H9 (cell line): ENCODE measurements around the gene KIAA1549. TPM values are rescaled to one million over a fixed set of nuclear protein-coding genes. Genes with fewer than 3 reads are reported as not detected.

Experiments used
- DNase-seq: peaks from one replicate; pipeline ENCODE4 v3.0.0-alpha.2; 2017
- H2AFZ ChIP-seq: one replicate; pipeline ENCODE4 v1.6.1; 2013; ENCODE audit warnings: mild to moderate bottlenecking, low read length, control low read depth, moderate library complexity
- H2AK5ac ChIP-seq: 2 replicates; pipeline ENCODE4 v1.6.1; 2013; ENCODE audit warnings: low read length, control low read depth, mixed read lengths; ENCODE audit not compliant: insufficient read length
- H2BK120ac ChIP-seq: one replicate; pipeline ENCODE4 v1.6.1; 2013; ENCODE audit warnings: low read depth, mild to moderate bottlenecking, low read length, control low read depth, inconsistent platforms; ENCODE audit not compliant: poor library complexity, severe bottlenecking
- H2BK12ac ChIP-seq: 2 replicates; pipeline ENCODE4 v1.6.1; 2013; ENCODE audit warnings: low read length, control low read depth, mixed read lengths, low read depth; ENCODE audit not compliant: insufficient read length
- H2BK15ac ChIP-seq: 2 replicates; pipeline ENCODE4 v1.6.1; 2013; ENCODE audit warnings: low read depth, low read length, control low read depth
- H2BK20ac ChIP-seq: one replicate; pipeline ENCODE4 v1.6.1; 2013; ENCODE audit warnings: low read depth, mild to moderate bottlenecking, low read length, control low read depth, inconsistent platforms; ENCODE audit not compliant: poor library complexity, severe bottlenecking
- H2BK5ac ChIP-seq: 2 replicates; pipeline ENCODE4 v1.6.1; 2013; ENCODE audit warnings: low read length, control low read depth, mixed read lengths; ENCODE audit not compliant: insufficient read length
- H3K14ac ChIP-seq: 2 replicates; pipeline ENCODE4 v1.6.1; 2013; ENCODE audit warnings: low read length, control low read depth; ENCODE audit not compliant: insufficient read depth
- H3K18ac ChIP-seq: 2 replicates; pipeline ENCODE4 v1.6.1; 2013; ENCODE audit warnings: low read depth, mild to moderate bottlenecking, mixed read lengths, low read length, control low read depth; ENCODE audit not compliant: insufficient read length
- H3K23ac ChIP-seq: 2 replicates; pipeline ENCODE4 v1.6.1; 2013; ENCODE audit warnings: low read length, control low read depth, mixed read lengths, low read depth; ENCODE audit not compliant: insufficient read length
- H3K23me2 ChIP-seq: 2 replicates; pipeline ENCODE4 v1.6.1; 2013; ENCODE audit warnings: low read depth, mild to moderate bottlenecking, mixed read lengths, low read length, control low read depth; ENCODE audit not compliant: insufficient read length, poor library complexity, severe bottlenecking
- H3K27ac ChIP-seq: 2 replicates; pipeline ENCODE4 v1.5.1; 2013; ENCODE audit warnings: low read length, control low read depth, mixed read lengths, low read depth; ENCODE audit not compliant: insufficient read length
- H3K27me3 ChIP-seq: 2 replicates; pipeline ENCODE4 v1.6.1; 2013; ENCODE audit warnings: low read length, control low read depth, inconsistent platforms; ENCODE audit not compliant: insufficient read depth
- H3K4ac ChIP-seq: 2 replicates; pipeline ENCODE4 v1.6.1; 2013; ENCODE audit warnings: low read depth, mild to moderate bottlenecking, control low read depth, inconsistent platforms, low read length, moderate library complexity
- H3K4me1 ChIP-seq: 2 replicates; pipeline ENCODE4 v1.6.1; 2013; ENCODE audit warnings: low read length, control low read depth, inconsistent platforms; ENCODE audit not compliant: insufficient read depth
- H3K4me2 ChIP-seq: 2 replicates; pipeline ENCODE4 v1.6.1; 2013; ENCODE audit warnings: low read length, control low read depth, mixed read lengths; ENCODE audit not compliant: insufficient read length, insufficient read depth
- H3K56ac ChIP-seq: 2 replicates; pipeline ENCODE4 v1.6.1; 2013; ENCODE audit warnings: low read depth, mild to moderate bottlenecking, mixed read lengths, low read length, control low read depth; ENCODE audit not compliant: insufficient read length
- H3K79me1 ChIP-seq: 2 replicates; pipeline ENCODE4 v1.6.1; 2013; ENCODE audit warnings: low read depth, mild to moderate bottlenecking, moderate library complexity, low read length, control low read depth, inconsistent platforms; ENCODE audit not compliant: insufficient read depth, poor library complexity, severe bottlenecking
- H3K79me2 ChIP-seq: 2 replicates; pipeline ENCODE4 v1.6.1; 2013; ENCODE audit warnings: low read length, control low read depth, inconsistent platforms; ENCODE audit not compliant: insufficient read depth
- H3K9ac ChIP-seq: 2 replicates; pipeline ENCODE4 v1.6.1; 2013; ENCODE audit warnings: low read length, control low read depth, mixed read lengths; ENCODE audit not compliant: insufficient read length; ENCODE audit errors: extremely low read depth
- H3K9me3 ChIP-seq: one replicate; pipeline ENCODE4 v1.6.1; 2013; ENCODE audit warnings: low read depth, low read length, inconsistent platforms; ENCODE audit not compliant: control insufficient read depth
- H3T11ph ChIP-seq: one replicate; pipeline ENCODE4 v1.6.1; 2013; ENCODE audit warnings: mild to moderate bottlenecking, low read length, control low read depth, inconsistent platforms
- H4K20me1 ChIP-seq: one replicate; pipeline ENCODE4 v1.6.1; 2013; ENCODE audit not compliant: control insufficient read depth, insufficient read length, insufficient read depth
- H4K5ac ChIP-seq: 2 replicates; pipeline ENCODE4 v1.6.1; 2013; ENCODE audit warnings: low read depth, mild to moderate bottlenecking, mixed read lengths, low read length, control low read depth; ENCODE audit not compliant: insufficient read length
- H4K8ac ChIP-seq: replicated peaks from 2 replicates; pipeline ENCODE4 v1.6.1; 2013; ENCODE audit warnings: low read length, control low read depth, mixed read lengths, low read depth; ENCODE audit not compliant: insufficient read length
- H4K91ac ChIP-seq: 2 replicates; pipeline ENCODE4 v1.6.1; 2013; ENCODE audit warnings: low read depth, mild to moderate bottlenecking, moderate library complexity, mixed read lengths, low read length, control low read depth; ENCODE audit not compliant: insufficient read length
- H3K27ac Mint-ChIP-seq, 3 experiments: 2 replicates in 2 of 3; 3 replicates in 1 of 3; pipeline ENCODE4 v1.8.0; 2020 to 2021; ENCODE audit warnings: mixed read lengths in 3 of 3, mild to moderate bottlenecking in 1 of 3, moderate library complexity in 1 of 3
- H3K27me3 Mint-ChIP-seq: 2 replicates; pipeline ENCODE4 v1.8.0; 2021; ENCODE audit warnings: low read depth, mild to moderate bottlenecking, moderate library complexity, mixed read lengths
- H3K36me3 Mint-ChIP-seq, 3 experiments: 2 replicates in 2 of 3; 3 replicates in 1 of 3; pipeline ENCODE4 v1.8.0; 2020 to 2021; ENCODE audit warnings: low read depth in 3 of 3, mixed read lengths in 3 of 3; ENCODE audit not compliant: insufficient read depth in 1 of 3
- H3K4me1 Mint-ChIP-seq, 2 experiments: 2 replicates each; pipeline ENCODE4 v1.8.0; 2020; ENCODE audit warnings: mixed read lengths in 2 of 2
- H3K4me3 Mint-ChIP-seq, 2 experiments: 2 replicates in 1 of 2; 3 replicates in 1 of 2; pipeline ENCODE4 v1.8.0; 2020 to 2021; ENCODE audit warnings: mild to moderate bottlenecking in 2 of 2, mixed read lengths in 2 of 2, moderate library complexity in 1 of 2
- H3K9me3 Mint-ChIP-seq, 2 experiments: 2 replicates in 1 of 2; 3 replicates in 1 of 2; pipeline ENCODE4 v1.8.0; 2020; ENCODE audit warnings: mild to moderate bottlenecking in 2 of 2, mixed read lengths in 2 of 2, moderate library complexity in 1 of 2
- CTCF ChIP-seq: fragments of 200-600 bp; sonication (generic); conservative IDR thresholded peaks from 3 replicates; pipeline ENCODE4 v1.8.0; 2021; ENCODE audit warnings: antibody characterized with exemption, mild to moderate bottlenecking
- WGBS: extraction: QIAGEN DNeasy Blood & Tissue Kit; methylation state at CpG from one replicate; pipeline ENCODE4 v1.1.7; 2013; ENCODE audit warnings: missing lambda C conversion rate, low lambda C conversion rate, mixed read lengths; ENCODE audit not compliant: insufficient read length; ENCODE audit errors: extremely low coverage; 5-methylcytosine and 5-hydroxymethylcytosine counted together
- total RNA-seq: library from RNA; stranded (reverse); gene quantifications from 2 replicates; pipeline ENCODE4 v1.2.1, GENCODE V29; 2021

Gene KIAA1549
- total RNA-seq, 1 experiment from 2014 or later: 11.9 TPM

- Histone ChIP-seq H3K18ac (no peak overlapping the region), H2BK5ac (no peak overlapping the region), H3K27me3 (no peaks in the 10 kb centered on the region), H2BK15ac (no peak overlapping the region), H3K56ac (no peak overlapping the region), H3K4ac (no peak overlapping the region), H4K20me1 (no peaks in the 10 kb centered on the region), H3K14ac (no peak overlapping the region), H3K4me2 (no peak overlapping the region), H2BK20ac (no peak overlapping the region), H3K9ac (no peak overlapping the region), H3K9me3 (no peaks in the 10 kb centered on the region), H3K4me1 (no peaks in the 10 kb centered on the region; the same call in 1 of the 2 replicates), H3K79me1 (no peaks in the 10 kb centered on the region), H3T11ph (no peak overlapping the region), H3K23ac (no peak overlapping the region), H3K27ac (no peak overlapping the region), H2AK5ac (no peak overlapping the region), H4K91ac (no peak overlapping the region), H2AFZ (no peak overlapping the region), H4K8ac (no peak overlapping the region), H3K79me2 (no peaks in the 10 kb centered on the region), H4K5ac (no peak overlapping the region), H2BK120ac (no peak overlapping the region), H3K23me2 (no peaks in the 10 kb centered on the region), H2BK12ac (no peak overlapping the region)
- DNase-seq: no peak
- H3K4me3 Mint-ChIP-seq: no peak overlapping the region
- no peak overlapping the region; a peak in 1 of 7 replicates for H3K27ac Mint-ChIP-seq
- no CpG with 5 or more reads among the region's 10 CpGs for WGBS
- H3K36me3 Mint-ChIP-seq: no peaks in the 10 kb centered on the region; a peak in 2 of 7 replicates
- H3K27me3 Mint-ChIP-seq: peaks cover 2% of the 10 kb centered on the region; the same call in 1 of the 2 replicates
- peaks cover 6 to 7% of the 10 kb centered on the region in 2 experiments for H3K4me1 Mint-ChIP-seq
- H3K9me3 Mint-ChIP-seq: peaks cover 2 to 3% of the 10 kb centered on the region in 2 experiments; a peak in 2 of 5 replicates
- no peak for TF ChIP-seq CTCF
Measured at GRCh38 chr7:138785587-138786437, 195.4 kb downstream of the KIAA1549 start.
